GM18951 (cell line): Measurements from ENCODE around the gene PLEKHG7.

Source experiments
- POLR2A ChIP-seq: IDR thresholded peaks from 4 replicates; pipeline ENCODE4 v1.6.1; 2011; ENCODE audit warnings: mild to moderate bottlenecking; ENCODE audit not compliant: insufficient read length, insufficient read depth; ENCODE audit errors: extremely low read depth
- in situ Hi-C: fragments of 300-500 bp; cut with MboI; formaldehyde crosslinking; loops from one replicate; pipeline ENCODE4 v1.12.0; 2022; ENCODE audit warnings: low sequenced_read_pairs, mixed read lengths, inconsistent platforms; ENCODE audit not compliant: unreplicated experiment

Gene PLEKHG7

DNA sequence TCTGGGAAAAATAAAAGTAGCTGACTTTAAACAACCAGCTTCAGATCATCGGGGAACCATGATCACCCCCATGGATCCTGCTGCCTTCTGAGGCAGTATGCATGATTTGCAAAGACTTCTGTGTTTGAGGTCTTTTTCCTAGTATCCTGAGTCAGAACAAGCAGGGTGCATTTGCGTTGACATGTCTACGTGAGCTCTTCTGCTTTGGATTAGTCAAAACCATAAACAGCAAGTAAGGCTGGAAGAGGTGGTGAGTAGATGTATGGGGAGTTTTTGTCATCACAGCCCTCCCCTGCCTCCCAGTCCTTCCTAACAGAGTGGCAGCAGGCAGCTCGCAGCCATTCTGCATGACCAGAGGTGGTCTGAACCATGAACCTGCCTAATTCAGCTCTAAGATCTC is 24.1 kb downstream of the PLEKHG7 start:
- TF ChIP-seq POLR2A, result no peak
- in situ Hi-C loops, result no loop called here

GRCh38 chr12:92729773-92730305 is 27.1 kb downstream of the PLEKHG7 start:
- in situ Hi-C loops, result no loop called here
- no peak for TF ChIP-seq POLR2A

DNA sequence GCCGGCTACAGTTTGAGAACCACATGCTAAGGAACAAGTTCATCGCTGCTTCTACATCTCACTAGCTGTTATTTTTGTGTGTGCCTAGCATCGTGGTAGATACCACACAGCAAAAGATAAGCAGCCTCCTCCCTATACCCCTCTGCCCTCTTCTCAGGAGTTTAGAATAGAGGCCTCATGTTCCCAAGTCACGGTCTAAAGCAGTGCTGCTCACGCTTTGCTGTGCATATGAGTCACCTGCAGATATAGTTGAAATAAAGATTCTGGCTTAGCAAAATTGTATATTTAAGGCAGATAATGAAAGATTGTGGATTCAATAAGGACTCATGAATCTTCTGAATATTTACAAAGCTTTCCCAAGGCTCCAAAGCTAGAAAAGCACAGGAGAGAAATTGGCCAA is 28.0 kb downstream of the PLEKHG7 start:
- TF ChIP-seq POLR2A, result no peak
- in situ Hi-C loops, result no loop called here

GRCh38 chr12:92732216-92732615 is 29.4 kb downstream of the PLEKHG7 start:
- in situ Hi-C loops, result no loop called here

DNA sequence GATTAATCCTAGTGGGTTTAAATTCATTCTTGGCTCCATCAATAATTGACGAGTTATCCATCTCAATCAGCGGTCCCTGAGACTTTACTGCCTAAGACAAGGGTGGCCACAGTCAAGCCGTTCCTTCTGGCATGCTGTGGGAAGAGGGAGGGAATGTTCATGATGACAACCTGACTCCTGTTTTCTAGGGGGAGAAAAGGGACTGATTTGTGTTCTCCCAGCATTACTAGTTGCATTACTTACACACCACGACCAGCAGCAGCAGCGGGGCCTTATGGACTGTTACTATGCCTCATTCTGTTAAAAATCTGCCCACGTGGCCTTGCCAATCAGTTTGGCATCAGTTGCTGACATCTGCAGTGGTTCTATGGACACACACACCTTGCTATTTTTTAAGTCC is 29.9 kb downstream of the PLEKHG7 start:
- TF ChIP-seq POLR2A, result no peak
- in situ Hi-C loops, result no loop called here

More at GRCh38 chr12:92732216-92732615, 29.4 kb downstream of the PLEKHG7 start:
- no peak for TF ChIP-seq POLR2A

GRCh38 chr12:92733181-92733580 is 30.4 kb downstream of the PLEKHG7 start:
- no peak for TF ChIP-seq POLR2A

GRCh38 chr12:92733661-92734060 is 30.9 kb downstream of the PLEKHG7 start:
- in situ Hi-C loops, result no loop called here
- no peak for TF ChIP-seq POLR2A

More at GRCh38 chr12:92733181-92733580, 30.4 kb downstream of the PLEKHG7 start:
- in situ Hi-C loops, result no loop called here

DNA sequence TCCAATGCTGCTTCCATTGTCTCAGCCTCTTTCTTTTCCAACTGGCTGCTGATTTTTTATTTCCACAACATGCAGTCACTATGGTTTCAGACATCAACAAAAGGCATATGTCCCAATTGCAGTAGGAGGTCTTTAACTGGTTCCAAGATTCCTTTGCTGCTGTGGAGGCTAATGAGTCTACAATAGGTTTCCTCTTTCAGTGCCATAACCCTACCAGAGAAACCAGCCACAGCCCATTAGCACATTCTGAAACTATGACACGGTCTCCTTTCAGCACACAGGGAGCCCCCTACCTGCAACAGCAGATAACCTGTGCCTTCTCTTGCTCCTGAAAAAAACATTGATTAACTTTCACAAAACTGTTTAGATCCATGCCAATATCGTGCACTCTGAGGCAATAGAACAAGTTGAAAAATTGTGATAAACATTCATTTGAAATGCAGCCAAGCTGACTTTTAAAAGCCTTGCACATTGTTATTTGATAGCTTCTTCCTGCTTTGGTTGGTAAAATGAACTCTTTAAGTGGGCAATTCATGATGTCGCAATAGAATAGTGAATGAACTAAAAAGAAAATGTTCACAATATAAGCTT is 32.4 kb downstream of the PLEKHG7 start:
- TF ChIP-seq POLR2A, result no peak
- in situ Hi-C loops, result no loop called here

DNA sequence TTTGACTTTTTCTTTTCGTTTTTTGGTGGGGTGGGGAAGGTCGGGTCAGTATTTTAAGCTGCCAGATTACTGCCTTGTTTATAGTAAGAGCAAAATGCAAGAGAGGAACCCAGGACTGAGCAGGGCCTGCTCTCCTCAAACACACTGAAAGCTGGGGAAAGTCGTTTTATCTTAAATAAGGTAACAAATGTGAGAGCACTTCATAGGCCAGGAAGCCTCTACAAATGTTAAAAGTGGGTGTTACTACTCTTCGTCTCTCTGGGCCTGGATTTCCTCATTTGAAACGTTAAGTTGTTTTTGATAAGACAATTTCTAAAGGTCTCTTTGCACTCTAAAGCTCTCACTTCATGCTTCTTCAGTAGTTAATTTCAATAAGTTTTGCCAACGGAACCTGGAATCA is 33.8 kb downstream of the PLEKHG7 start:
- in situ Hi-C loops, result no loop called here
- no peak for TF ChIP-seq POLR2A

GRCh38 chr12:92737855-92738850 is 35.4 kb downstream of the PLEKHG7 start:
- no peak for TF ChIP-seq POLR2A
- in situ Hi-C loops, result no loop called here

DNA sequence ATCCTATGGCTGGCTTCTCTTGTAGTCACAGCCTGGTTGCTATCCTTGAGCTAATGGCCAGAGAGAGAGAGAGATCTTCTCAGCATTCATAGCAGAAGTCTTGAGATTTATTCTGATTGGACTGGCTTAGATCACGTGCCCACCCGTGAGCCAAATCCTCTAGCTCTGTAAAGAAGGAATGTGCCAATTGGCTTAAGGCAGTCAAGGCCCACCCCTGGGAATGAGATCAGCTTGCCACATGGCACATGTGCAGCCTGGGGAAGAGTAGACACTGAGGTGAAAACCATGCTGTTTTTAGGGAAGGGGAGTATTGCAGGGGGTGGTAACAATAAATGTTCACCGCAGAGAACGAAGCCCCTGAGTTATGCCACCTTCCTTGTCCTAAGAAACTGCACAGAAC is 36.3 kb downstream of the PLEKHG7 start:
- in situ Hi-C loops, result no loop called here
- TF ChIP-seq POLR2A, result no peak

DNA sequence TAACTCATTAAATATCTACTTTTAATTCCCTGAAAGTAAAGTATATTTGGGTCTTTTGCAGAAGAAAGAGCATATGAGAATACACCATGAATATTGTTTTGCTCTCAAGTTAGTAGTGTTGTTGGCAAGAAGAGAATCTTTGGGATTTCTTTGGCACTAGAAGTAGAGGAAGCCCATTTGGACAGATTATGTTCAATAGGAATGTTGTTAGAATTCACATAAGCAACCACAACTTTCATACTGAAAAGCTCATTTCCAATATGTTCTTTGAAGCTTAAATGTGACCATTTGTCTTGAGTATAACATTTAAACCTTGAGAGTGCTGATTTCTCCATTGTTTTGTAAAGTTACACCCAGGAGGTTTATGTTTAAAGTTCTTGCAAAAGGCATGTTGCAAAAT is 37.6 kb downstream of the PLEKHG7 start:
- in situ Hi-C loops, result no loop called here
- no peak for TF ChIP-seq POLR2A

DNA sequence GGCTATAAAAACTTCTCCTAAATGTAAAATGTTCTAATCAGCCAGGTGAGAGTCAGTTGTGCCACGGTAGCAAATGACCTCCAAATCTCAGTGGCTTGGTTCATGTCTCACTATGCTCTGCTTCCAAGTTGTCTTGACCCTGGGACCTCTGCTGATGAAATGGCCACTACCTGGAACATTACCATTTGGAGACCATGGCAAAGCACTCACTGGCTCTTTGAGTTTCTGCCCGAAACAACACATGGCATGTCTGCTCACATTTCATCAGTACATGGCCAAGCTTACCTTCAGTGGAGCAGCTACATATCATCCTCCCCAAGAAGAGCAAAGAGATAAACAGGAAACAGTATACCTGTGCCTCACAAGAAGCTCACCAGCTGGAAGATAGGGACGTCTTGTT is 40.2 kb downstream of the PLEKHG7 start:
- in situ Hi-C loops, result no loop called here
- no peak for TF ChIP-seq POLR2A
